ENCODE results near the gene APP.

Gene APP

DNA sequence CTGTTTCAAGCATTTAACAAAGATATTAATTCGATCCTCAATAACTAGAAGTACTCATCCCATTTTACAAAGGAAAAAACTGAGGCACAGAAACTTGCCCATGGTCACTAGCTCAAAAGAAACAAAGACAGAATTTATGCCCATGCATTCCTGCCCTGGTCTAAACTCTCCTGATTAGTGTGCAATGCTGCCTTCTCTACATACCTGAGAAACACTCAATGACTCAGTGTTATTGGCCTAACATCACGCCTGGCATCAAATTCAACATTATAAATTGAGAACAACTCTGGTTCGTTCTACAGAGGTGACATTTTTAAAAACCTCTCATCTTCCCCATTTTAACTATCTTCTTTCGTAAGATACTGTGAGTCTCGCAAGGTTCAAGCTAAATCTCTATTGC lies 5.2 kb downstream of the APP start:
- DNase-seq (ENCODE audit: low spot score) = no peak
- TF ChIP-seq, protein P1, sequence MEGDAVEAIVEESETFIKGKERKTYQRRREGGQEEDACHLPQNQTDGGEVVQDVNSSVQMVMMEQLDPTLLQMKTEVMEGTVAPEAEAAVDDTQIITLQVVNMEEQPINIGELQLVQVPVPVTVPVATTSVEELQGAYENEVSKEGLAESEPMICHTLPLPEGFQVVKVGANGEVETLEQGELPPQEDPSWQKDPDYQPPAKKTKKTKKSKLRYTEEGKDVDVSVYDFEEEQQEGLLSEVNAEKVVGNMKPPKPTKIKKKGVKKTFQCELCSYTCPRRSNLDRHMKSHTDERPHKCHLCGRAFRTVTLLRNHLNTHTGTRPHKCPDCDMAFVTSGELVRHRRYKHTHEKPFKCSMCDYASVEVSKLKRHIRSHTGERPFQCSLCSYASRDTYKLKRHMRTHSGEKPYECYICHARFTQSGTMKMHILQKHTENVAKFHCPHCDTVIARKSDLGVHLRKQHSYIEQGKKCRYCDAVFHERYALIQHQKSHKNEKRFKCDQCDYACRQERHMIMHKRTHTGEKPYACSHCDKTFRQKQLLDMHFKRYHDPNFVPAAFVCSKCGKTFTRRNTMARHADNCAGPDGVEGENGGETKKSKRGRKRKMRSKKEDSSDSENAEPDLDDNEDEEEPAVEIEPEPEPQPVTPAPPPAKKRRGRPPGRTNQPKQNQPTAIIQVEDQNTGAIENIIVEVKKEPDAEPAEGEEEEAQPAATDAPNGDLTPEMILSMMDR (IDR thresholded peaks at IDR 0.05) = no peak

DNA sequence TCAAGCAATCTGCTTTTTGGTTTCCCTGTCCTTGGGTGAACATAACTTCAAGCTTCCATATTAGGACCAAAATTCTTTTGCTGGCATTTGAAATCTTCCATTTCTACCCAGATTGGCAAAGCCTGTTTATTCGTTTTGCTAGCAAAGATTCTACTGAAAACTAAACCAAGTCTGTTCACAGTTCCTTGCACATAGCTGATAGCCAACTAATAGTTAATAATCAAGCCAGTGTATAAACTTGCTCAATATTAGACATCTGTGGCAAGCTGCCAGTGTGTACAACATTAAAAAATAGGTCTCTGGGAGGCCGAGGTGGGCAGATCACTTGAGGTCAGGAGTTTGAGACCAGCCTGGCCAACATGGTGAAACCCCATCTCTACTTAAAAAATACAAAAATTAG lies 6.3 kb downstream of the APP start:
- no peak overlapping the region for H3K4me3 ChIP-seq
- no peak overlapping the region for H3K27ac ChIP-seq
- TF ChIP-seq, protein P1 (IDR thresholded peaks at IDR 0.05) = no peak
- DNase-seq (ENCODE audit: low spot score) = no peak

More for the DNA sequence above, 5.2 kb downstream of the APP start:
- no peak overlapping the region for H3K27ac ChIP-seq
- no peak overlapping the region for H3K4me3 ChIP-seq

DNA sequence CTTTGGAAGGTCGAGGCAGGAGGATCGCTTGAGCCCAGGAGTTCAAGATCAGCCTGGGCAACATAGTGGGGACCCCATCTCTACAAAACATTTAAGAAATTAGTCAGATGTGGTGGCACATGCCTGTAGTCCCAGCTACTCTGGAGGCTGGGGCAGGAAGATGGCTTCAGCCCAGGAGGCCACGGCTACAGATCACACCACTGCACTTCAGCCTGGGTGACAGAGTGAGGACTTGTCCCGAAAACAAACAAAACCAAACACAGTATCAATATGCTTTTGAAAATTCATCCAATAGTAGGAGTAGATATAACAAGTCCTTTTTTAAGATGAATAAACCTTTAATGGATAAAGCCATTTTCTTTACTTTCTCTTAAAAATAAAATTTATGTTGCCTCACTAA lies 8.5 kb downstream of the APP start:
- TF ChIP-seq, protein P1 (IDR thresholded peaks at IDR 0.05) = no peak
- no peak overlapping the region for H3K4me3 ChIP-seq
- DNase-seq (ENCODE audit: low spot score) = no peak
- H3K27ac ChIP-seq = no peak overlapping the region

DNA sequence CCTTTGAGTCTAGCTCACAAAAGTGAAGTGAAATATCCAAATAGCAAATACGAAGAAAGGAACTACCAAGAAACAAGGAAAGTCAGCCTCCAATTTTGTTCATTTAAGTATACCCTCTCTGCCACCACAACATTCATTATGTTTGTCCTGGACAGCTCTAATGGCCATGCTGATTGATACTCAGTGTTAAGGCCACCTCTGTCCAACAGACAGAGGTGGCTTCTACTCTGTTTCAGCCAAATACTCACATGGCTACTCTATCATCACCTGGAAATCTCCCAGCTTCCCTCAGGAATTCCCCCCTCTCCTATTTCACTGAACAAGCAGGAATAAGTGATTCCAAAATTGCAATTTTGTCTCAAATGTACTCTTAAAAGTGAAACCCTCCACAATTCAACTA lies 10.7 kb downstream of the APP start:
- Histone ChIP-seq H3K27ac (no peak overlapping the region), H3K4me3 (no peak overlapping the region)
- no peak for DNase-seq (ENCODE audit: low spot score)
- TF ChIP-seq, protein P1 (IDR thresholded peaks at IDR 0.05) = no peak

DNA sequence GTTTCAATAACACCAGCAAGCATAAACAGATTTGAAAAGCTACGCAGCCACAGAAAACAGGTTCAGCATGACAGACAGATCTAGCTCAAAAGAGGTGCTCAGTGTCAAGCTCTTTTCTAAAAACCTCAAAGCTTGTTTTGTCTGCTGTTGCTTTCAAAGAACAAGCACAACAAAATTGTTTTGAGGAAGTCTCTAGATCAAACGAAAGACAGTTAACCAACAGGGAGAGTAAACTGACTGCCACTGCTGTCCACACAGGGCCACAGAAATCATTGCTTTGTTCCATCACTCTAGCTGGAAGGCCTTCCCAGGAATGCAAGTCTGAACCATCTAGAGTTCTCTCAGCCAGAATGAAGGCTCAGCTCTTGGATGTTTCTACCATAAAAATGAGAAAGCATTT lies 12.8 kb downstream of the APP start:
- no peak overlapping the region for H3K4me3 ChIP-seq
- no peak for DNase-seq (ENCODE audit: low spot score)
- H3K27ac ChIP-seq = no peak overlapping the region
- TF ChIP-seq, protein P1 (IDR thresholded peaks at IDR 0.05) = no peak

DNA sequence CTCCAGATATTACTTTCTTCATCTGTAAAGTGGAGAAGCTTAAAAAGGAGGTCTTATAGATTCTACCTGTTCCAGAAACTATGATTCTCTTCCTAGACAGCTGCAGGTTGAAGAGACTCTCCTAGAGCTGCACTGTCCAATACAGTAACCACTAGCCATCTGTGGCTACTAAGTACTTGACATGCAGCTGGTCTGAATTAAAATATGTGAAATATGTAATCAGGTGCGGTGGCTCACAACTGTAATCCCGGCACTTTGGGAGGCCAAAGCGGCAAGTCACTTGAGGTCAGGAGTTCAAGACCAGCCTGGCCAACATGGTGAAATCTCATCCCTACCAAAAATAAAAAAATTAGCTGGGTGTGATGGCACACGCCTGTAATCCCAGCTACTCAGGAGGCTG lies 15.8 kb downstream of the APP start:
- Histone ChIP-seq H3K27ac (no peak overlapping the region), H3K4me3 (no peak overlapping the region)
- no peak for DNase-seq (ENCODE audit: low spot score)
- TF ChIP-seq, protein P1 (IDR thresholded peaks at IDR 0.05) = no peak

DNA sequence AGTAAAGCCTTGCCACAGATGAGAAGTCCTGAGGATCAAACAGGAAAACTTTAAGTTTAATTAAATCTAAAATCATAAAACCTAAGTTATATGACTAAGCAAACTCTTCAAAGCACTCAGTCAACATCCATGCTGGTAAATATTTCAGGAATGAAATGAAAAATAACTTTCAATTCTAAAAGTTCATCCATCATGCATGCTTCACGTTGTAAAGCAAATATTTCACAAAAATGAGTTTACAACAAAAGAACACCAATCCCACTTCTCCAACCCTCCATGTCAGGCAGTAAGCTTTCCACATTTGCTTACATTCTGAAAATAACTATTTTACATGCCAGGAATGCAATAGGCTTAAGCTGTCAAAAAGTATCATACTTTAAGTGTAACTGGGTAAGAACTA lies 16.8 kb downstream of the APP start:
- no peak overlapping the region for H3K27ac ChIP-seq
- TF ChIP-seq, protein P1 (IDR thresholded peaks at IDR 0.05) = no peak

More for the DNA sequence above, 16.8 kb downstream of the APP start:
- DNase-seq (ENCODE audit: low spot score) = no peak
- no peak overlapping the region for H3K4me3 ChIP-seq
